ENCODE results near the gene SEC24C. TPM values are rescaled to one million over a fixed set of nuclear protein-coding genes. Genes with fewer than 3 reads are reported as not detected.
"Not testable (repeated sequence)": the region's sequence is repeated elsewhere in the genome, so short reads cannot be mapped to it uniquely, and the experiment has no call there.

Gene SEC24C
- total RNA-seq, 1 experiment from 2014 or later = 113 TPM

GRCh38 chr10:73703924-73704323 lies 40.2 kb upstream of the SEC24C start:
- DNase-seq (ENCODE audit: low read depth, low spot score); H3K36me3 ChIP-seq (ENCODE audit: control insufficient read depth, insufficient read depth, low read length); ATAC-seq; BruUV-seq (replicated peaks); H3K4me3 ChIP-seq (ENCODE audit: low read depth in 2 of 2, low read length in 2 of 2); H3K27me3 ChIP-seq (ENCODE audit: control insufficient read depth, insufficient read depth, low read length); POLR2A ChIA-PET; in situ Hi-C loops (cut with HindIII; ENCODE audit: low pct_unique_long_range_greater_than_20kb, low sequenced_read_pairs); CTCF ChIA-PET; H3K27ac ChIP-seq (ENCODE audit: low read length); H3K9me3 ChIP-seq (ENCODE audit: control insufficient read depth, insufficient read depth, low read depth, low read length); H3K4me1 ChIP-seq (ENCODE audit: control insufficient read depth, insufficient read depth, low read length); intact Hi-C loops (cut with micrococcal nuclease; ENCODE audit: unreplicated experiment): not testable (repeated sequence)

GRCh38 chr10:73705506-73706072 lies 38.6 kb upstream of the SEC24C start:
- H3K4me3 ChIP-seq (ENCODE audit: low read depth in 2 of 2, low read length in 2 of 2); DNase-seq (ENCODE audit: low read depth, low spot score); CTCF ChIA-PET; POLR2A ChIA-PET; intact Hi-C loops (cut with micrococcal nuclease; ENCODE audit: unreplicated experiment); in situ Hi-C loops (cut with HindIII; ENCODE audit: low pct_unique_long_range_greater_than_20kb, low sequenced_read_pairs); BruUV-seq (replicated peaks); H3K9me3 ChIP-seq (ENCODE audit: control insufficient read depth, insufficient read depth, low read depth, low read length); ATAC-seq; H3K36me3 ChIP-seq (ENCODE audit: control insufficient read depth, insufficient read depth, low read length); H3K4me1 ChIP-seq (ENCODE audit: control insufficient read depth, insufficient read depth, low read length); H3K27me3 ChIP-seq (ENCODE audit: control insufficient read depth, insufficient read depth, low read length); H3K27ac ChIP-seq (ENCODE audit: low read length): not testable (repeated sequence)

- ATAC-seq; DNase-seq (ENCODE audit: low read depth, low spot score); BruUV-seq (replicated peaks); in situ Hi-C loops (cut with HindIII; ENCODE audit: low pct_unique_long_range_greater_than_20kb, low sequenced_read_pairs); H3K27ac ChIP-seq (ENCODE audit: low read length); H3K9me3 ChIP-seq (ENCODE audit: control insufficient read depth, insufficient read depth, low read depth, low read length); CTCF ChIA-PET; intact Hi-C loops (cut with micrococcal nuclease; ENCODE audit: unreplicated experiment); POLR2A ChIA-PET; H3K27me3 ChIP-seq (ENCODE audit: control insufficient read depth, insufficient read depth, low read length); H3K4me3 ChIP-seq (ENCODE audit: low read depth in 2 of 2, low read length in 2 of 2); H3K36me3 ChIP-seq (ENCODE audit: control insufficient read depth, insufficient read depth, low read length); H3K4me1 ChIP-seq (ENCODE audit: control insufficient read depth, insufficient read depth, low read length): not testable (repeated sequence)
These were observed 37.7 kb upstream of the SEC24C start for GRCh38 chr10:73706488-73706887.

- DNase-seq (ENCODE audit: low read depth, low spot score); ATAC-seq; in situ Hi-C loops (cut with HindIII; ENCODE audit: low pct_unique_long_range_greater_than_20kb, low sequenced_read_pairs); intact Hi-C loops (cut with micrococcal nuclease; ENCODE audit: unreplicated experiment); POLR2A ChIA-PET; H3K36me3 ChIP-seq (ENCODE audit: control insufficient read depth, insufficient read depth, low read length); H3K27me3 ChIP-seq (ENCODE audit: control insufficient read depth, insufficient read depth, low read length); BruUV-seq (replicated peaks); CTCF ChIA-PET; H3K27ac ChIP-seq (ENCODE audit: low read length); H3K4me1 ChIP-seq (ENCODE audit: control insufficient read depth, insufficient read depth, low read length); H3K4me3 ChIP-seq (ENCODE audit: low read depth in 2 of 2, low read length in 2 of 2); H3K9me3 ChIP-seq (ENCODE audit: control insufficient read depth, insufficient read depth, low read depth, low read length): not testable (repeated sequence)
These were observed 36.5 kb upstream of the SEC24C start for GRCh38 chr10:73707628-73708027.

GRCh38 chr10:73708122-73708521 lies 36.0 kb upstream of the SEC24C start:
- in situ Hi-C loops (cut with HindIII; ENCODE audit: low pct_unique_long_range_greater_than_20kb, low sequenced_read_pairs); intact Hi-C loops (cut with micrococcal nuclease; ENCODE audit: unreplicated experiment); ATAC-seq; H3K4me1 ChIP-seq (ENCODE audit: control insufficient read depth, insufficient read depth, low read length); H3K4me3 ChIP-seq (ENCODE audit: low read depth in 2 of 2, low read length in 2 of 2); H3K27ac ChIP-seq (ENCODE audit: low read length); DNase-seq (ENCODE audit: low read depth, low spot score); BruUV-seq (replicated peaks); H3K9me3 ChIP-seq (ENCODE audit: control insufficient read depth, insufficient read depth, low read depth, low read length); CTCF ChIA-PET; H3K27me3 ChIP-seq (ENCODE audit: control insufficient read depth, insufficient read depth, low read length); H3K36me3 ChIP-seq (ENCODE audit: control insufficient read depth, insufficient read depth, low read length); POLR2A ChIA-PET: not testable (repeated sequence)

GRCh38 chr10:73711683-73712082 lies 32.5 kb upstream of the SEC24C start:
- CTCF ChIA-PET; ATAC-seq; in situ Hi-C loops (cut with HindIII; ENCODE audit: low pct_unique_long_range_greater_than_20kb, low sequenced_read_pairs); DNase-seq (ENCODE audit: low read depth, low spot score); H3K27me3 ChIP-seq (ENCODE audit: control insufficient read depth, insufficient read depth, low read length); H3K4me1 ChIP-seq (ENCODE audit: control insufficient read depth, insufficient read depth, low read length); intact Hi-C loops (cut with micrococcal nuclease; ENCODE audit: unreplicated experiment); H3K9me3 ChIP-seq (ENCODE audit: control insufficient read depth, insufficient read depth, low read depth, low read length); H3K27ac ChIP-seq (ENCODE audit: low read length); POLR2A ChIA-PET; H3K4me3 ChIP-seq (ENCODE audit: low read depth in 2 of 2, low read length in 2 of 2); BruUV-seq (replicated peaks): not testable (repeated sequence)
- H3K36me3 ChIP-seq (ENCODE audit: control insufficient read depth, insufficient read depth, low read length) = peaks cover 10% of the 10 kb centered on the region

GRCh38 chr10:73713912-73714311 lies 30.3 kb upstream of the SEC24C start:
- DNase-seq (ENCODE audit: low read depth, low spot score); H3K27ac ChIP-seq (ENCODE audit: low read length); H3K9me3 ChIP-seq (ENCODE audit: control insufficient read depth, insufficient read depth, low read depth, low read length); ATAC-seq; in situ Hi-C loops (cut with HindIII; ENCODE audit: low pct_unique_long_range_greater_than_20kb, low sequenced_read_pairs); H3K4me3 ChIP-seq (ENCODE audit: low read depth in 2 of 2, low read length in 2 of 2); H3K4me1 ChIP-seq (ENCODE audit: control insufficient read depth, insufficient read depth, low read length); POLR2A ChIA-PET; intact Hi-C loops (cut with micrococcal nuclease; ENCODE audit: unreplicated experiment); H3K27me3 ChIP-seq (ENCODE audit: control insufficient read depth, insufficient read depth, low read length); CTCF ChIA-PET: not testable (repeated sequence)
- TSS peak; percentile 16 for BruUV-seq (replicated peaks)
- H3K36me3 ChIP-seq (ENCODE audit: control insufficient read depth, insufficient read depth, low read length) = peaks cover 32% of the 10 kb centered on the region

GRCh38 chr10:73714483-73714882 lies 29.7 kb upstream of the SEC24C start:
- DNase-seq (ENCODE audit: low read depth, low spot score); in situ Hi-C loops (cut with HindIII; ENCODE audit: low pct_unique_long_range_greater_than_20kb, low sequenced_read_pairs); H3K27ac ChIP-seq (ENCODE audit: low read length); H3K9me3 ChIP-seq (ENCODE audit: control insufficient read depth, insufficient read depth, low read depth, low read length); CTCF ChIA-PET; H3K27me3 ChIP-seq (ENCODE audit: control insufficient read depth, insufficient read depth, low read length); H3K4me3 ChIP-seq (ENCODE audit: low read depth in 2 of 2, low read length in 2 of 2); ATAC-seq; H3K4me1 ChIP-seq (ENCODE audit: control insufficient read depth, insufficient read depth, low read length); intact Hi-C loops (cut with micrococcal nuclease; ENCODE audit: unreplicated experiment); POLR2A ChIA-PET; BruUV-seq (replicated peaks): not testable (repeated sequence)
- H3K36me3 ChIP-seq (ENCODE audit: control insufficient read depth, insufficient read depth, low read length) = peaks cover 33% of the 10 kb centered on the region

Data from Panc1 (cell line).